GM23338 (cell line): ENCODE measurements around the gene CCN2. TPM values are rescaled to one million over a fixed set of nuclear protein-coding genes. Genes with fewer than 3 reads are reported as not detected.

Experiments used
- ATAC-seq: fragments of 200-7000 bp; cut with Tn5 transposase; 3 replicates; pipeline ENCODE4 v1.9.1; 2020
- DNase-seq: peaks from one replicate; pipeline ENCODE4 v3.0.0-alpha.2; 2015; ENCODE audit warnings: low spot score
- H2AFZ ChIP-seq: fragments of 200-600 bp; sonication (generic); 2 replicates; pipeline ENCODE4 v1.8.0; 2016; ENCODE audit warnings: antibody characterized with exemption, mild to moderate bottlenecking, moderate library complexity
- H3F3A ChIP-seq: fragments of 200-600 bp; sonication (generic); replicated peaks from 2 replicates; pipeline ENCODE4 v1.8.0; 2017; ENCODE audit warnings: antibody characterized with exemption, mixed run types, low read depth
- H3K27ac ChIP-seq: fragments of 200-600 bp; sonication (generic); 2 replicates; pipeline ENCODE4 v1.6.1; 2016; ENCODE audit warnings: low read depth
- H3K27me3 ChIP-seq: fragments of 200-600 bp; sonication (generic); 2 replicates; pipeline ENCODE4 v1.8.0; 2016; ENCODE audit warnings: mild to moderate bottlenecking, mixed run types, moderate library complexity; ENCODE audit not compliant: insufficient read depth
- H3K36me3 ChIP-seq: fragments of 200-600 bp; sonication (generic); 2 replicates; pipeline ENCODE4 v1.8.0; 2016; ENCODE audit warnings: mild to moderate bottlenecking; ENCODE audit not compliant: insufficient read depth
- H3K4me1 ChIP-seq: fragments of 200-600 bp; sonication (generic); 2 replicates; pipeline ENCODE4 v1.8.0; 2016; ENCODE audit warnings: mild to moderate bottlenecking, moderate library complexity; ENCODE audit not compliant: insufficient read depth
- H3K4me2 ChIP-seq: fragments of 200-600 bp; sonication (generic); 2 replicates; pipeline ENCODE4 v1.7.1; 2017; ENCODE audit warnings: mixed run types
- H3K4me3 ChIP-seq: fragments of 200-600 bp; sonication (generic); 2 replicates; pipeline ENCODE4 v1.6.1; 2016; ENCODE audit warnings: mixed run types
- H3K79me2 ChIP-seq: fragments of 200-600 bp; sonication (generic); replicated peaks from 2 replicates; pipeline ENCODE4 v1.8.0; 2017; ENCODE audit warnings: mild to moderate bottlenecking; ENCODE audit not compliant: insufficient read depth
- H3K9me2 ChIP-seq: fragments of 200-600 bp; sonication (generic); 2 replicates; pipeline ENCODE4 v1.8.0; 2017; ENCODE audit not compliant: insufficient read depth
- H4K20me1 ChIP-seq: fragments of 200-600 bp; sonication (generic); replicated peaks from 2 replicates; pipeline ENCODE4 v1.8.0; 2017; ENCODE audit warnings: mild to moderate bottlenecking; ENCODE audit not compliant: insufficient read depth
- H3K27ac Mint-ChIP-seq: 2 replicates; pipeline ENCODE4 v1.8.0; 2020; ENCODE audit warnings: inconsistent platforms, mild to moderate bottlenecking, moderate library complexity, mixed read lengths
- H3K27me3 Mint-ChIP-seq: 3 replicates; pipeline ENCODE4 v1.8.0; 2022; ENCODE audit warnings: low read depth, mild to moderate bottlenecking, moderate library complexity, mixed read lengths, inconsistent platforms; ENCODE audit not compliant: insufficient read depth, poor library complexity
- H3K36me3 Mint-ChIP-seq: 3 replicates; pipeline ENCODE4 v1.8.0; 2021; ENCODE audit warnings: low read depth, mild to moderate bottlenecking, inconsistent platforms, moderate library complexity, mixed read lengths
- H3K4me1 Mint-ChIP-seq: 3 replicates; pipeline ENCODE4 v1.8.0; 2020; ENCODE audit warnings: mild to moderate bottlenecking, inconsistent platforms, mixed read lengths
- H3K4me3 Mint-ChIP-seq: 3 replicates; pipeline ENCODE4 v1.8.0; 2021; ENCODE audit warnings: moderate library complexity, mild to moderate bottlenecking, inconsistent platforms, mixed read lengths
- H3K9me3 Mint-ChIP-seq: 3 replicates; pipeline ENCODE4 v1.8.0; 2020; ENCODE audit warnings: moderate library complexity, mild to moderate bottlenecking, inconsistent platforms, mixed read lengths
- CREB1 ChIP-seq: fragments of 250-450 bp; sonication (Bioruptor Pico); IDR thresholded peaks from 2 replicates; pipeline ENCODE4 v1.5.0; 2020; ENCODE audit warnings: low read depth, mild to moderate bottlenecking, moderate library complexity
- EZH2 ChIP-seq: fragments of 200-600 bp; sonication (generic); IDR thresholded peaks from one replicate; pipeline ENCODE4 v1.8.0; 2017; ENCODE audit warnings: antibody characterized with exemption, mild to moderate bottlenecking, low read depth; ENCODE audit not compliant: unreplicated experiment
- EZH2phosphoT487 ChIP-seq: fragments of 200-600 bp; sonication (generic); IDR thresholded peaks from one replicate; pipeline ENCODE4 v1.8.1; 2018; ENCODE audit warnings: antibody characterized with exemption; ENCODE audit not compliant: unreplicated experiment
- JUNB ChIP-seq: IDR thresholded peaks from one replicate; pipeline ENCODE4 v1.6.1; 2016; ENCODE audit warnings: antibody characterized with exemption; ENCODE audit not compliant: unreplicated experiment
- NANOG ChIP-seq: IDR thresholded peaks from 2 replicates; pipeline ENCODE4 v1.6.1; 2016; ENCODE audit warnings: antibody characterized with exemption, borderline replicate concordance
- POLR2AphosphoS5 ChIP-seq: IDR thresholded peaks from 2 replicates; pipeline ENCODE4 v1.6.1; 2016; ENCODE audit warnings: antibody characterized with exemption, low read depth
- STAT1 ChIP-seq: IDR thresholded peaks from one replicate; pipeline ENCODE4 v1.6.1; 2016; ENCODE audit warnings: antibody characterized with exemption; ENCODE audit not compliant: unreplicated experiment
- ZNF114 ChIP-seq: fragments of 250-450 bp; sonication (Bioruptor Pico); IDR thresholded peaks from 2 replicates; pipeline ENCODE4 v1.5.0; 2020; ENCODE audit warnings: mild to moderate bottlenecking, moderate library complexity
- ZNF331 ChIP-seq: fragments of 250-450 bp; sonication (Bioruptor Pico); IDR thresholded peaks from 2 replicates; pipeline ENCODE4 v1.5.0; 2020; ENCODE audit warnings: low read depth, mild to moderate bottlenecking, moderate library complexity
- polyA plus RNA-seq: library from polyadenylated mRNA; unstranded; fragments of >200 nt; fragmentation: Nextera tagmentation; extraction: Ambion mirVana; gene quantifications from 2 replicates; pipeline ENCODE4 v1.2.1, GENCODE V29; 2016
- total RNA-seq: library from RNA; depleted of rRNA; stranded (reverse); fragments of >200 nt; shearing (Covaris generic); gene quantifications from 2 replicates; pipeline ENCODE4 v1.2.3, GENCODE V29; 2014
- TF ChIP-seq, protein P1 (sequence below): IDR thresholded peaks from 2 replicates; pipeline ENCODE4 v1.6.1; 2016; ENCODE audit warnings: antibody characterized with exemption
- TF ChIP-seq, protein P2 (sequence below): IDR thresholded peaks from one replicate; pipeline ENCODE4 v1.6.1; 2018; ENCODE audit warnings: antibody characterized with exemption; ENCODE audit not compliant: unreplicated experiment
- TF ChIP-seq, protein P3 (sequence below), 2 experiments: fragments of 200-600 bp in 1 of 2; sonication (generic) in 1 of 2; conservative IDR thresholded peaks; 2 replicates each; pipeline versions ENCODE4 v1.5.1 to v1.6.1; 2016 to 2017; ENCODE audit warnings: antibody characterized with exemption in 2 of 2, low read depth in 2 of 2, mild to moderate bottlenecking in 2 of 2, moderate library complexity in 1 of 2
- TF ChIP-seq, protein P4 (sequence below): fragments of 250-450 bp; sonication (Bioruptor Pico); IDR thresholded peaks from 2 replicates; pipeline ENCODE4 v1.5.0; 2020; ENCODE audit warnings: mild to moderate bottlenecking, moderate library complexity

Gene CCN2
- total and polyA plus RNA-seq, 2 experiments from 2014 or later, result 128 to 159 TPM

DNA sequence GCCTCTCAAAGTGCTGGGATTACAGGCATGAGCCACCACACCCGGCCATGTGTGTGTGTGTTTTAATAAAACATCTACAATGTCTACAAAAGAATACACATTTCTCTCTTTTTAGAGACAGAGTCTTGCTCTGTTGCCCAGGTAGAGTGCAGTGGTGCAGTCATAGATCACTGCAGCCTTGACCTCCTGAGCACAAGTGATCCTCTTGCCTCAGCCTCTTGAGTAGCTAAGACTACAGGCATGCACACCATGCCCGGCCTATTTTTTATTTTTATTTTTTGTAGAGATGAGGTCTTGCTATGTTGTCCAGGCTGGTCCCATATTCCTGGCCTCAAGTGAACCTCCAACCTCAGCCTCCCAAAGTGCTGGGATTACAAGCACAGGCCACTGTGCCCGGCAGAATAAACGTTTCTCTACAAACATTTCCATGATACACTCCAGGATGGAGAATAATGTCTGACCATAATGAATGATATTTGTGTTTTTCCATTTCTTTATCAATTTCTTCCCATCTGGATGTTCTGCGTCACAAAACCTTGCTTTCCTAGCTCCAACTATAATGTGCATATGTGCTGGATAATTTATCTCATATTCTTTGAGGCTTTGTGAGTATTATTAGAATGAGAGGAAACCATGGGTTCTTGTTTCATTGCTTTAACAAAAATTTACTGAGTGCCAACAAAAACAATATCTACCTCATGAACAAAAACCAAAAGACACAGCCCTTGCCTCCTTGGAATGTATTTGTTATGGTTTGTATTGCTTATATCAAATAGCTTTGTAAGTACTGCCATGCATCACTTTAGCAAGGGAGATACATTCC, 28.6 kb upstream of the CCN2 start:
- H3K27me3 ChIP-seq, result no peaks in the 10 kb centered on the region
- no peak for DNase-seq
- H4K20me1 ChIP-seq, result no peaks in the 10 kb centered on the region
- TF ChIP-seq EZH2phosphoT487 (no peak), CREB1 (CRISPR knock-in tag) (no peak), ZNF114 (CRISPR knock-in tag) (no peak), ZNF331 (CRISPR knock-in tag) (no peak), JUNB (no peak), POLR2AphosphoS5 (no peak), NANOG (no peak), STAT1 (no peak), EZH2 (no peak)
- TF ChIP-seq, protein P1, sequence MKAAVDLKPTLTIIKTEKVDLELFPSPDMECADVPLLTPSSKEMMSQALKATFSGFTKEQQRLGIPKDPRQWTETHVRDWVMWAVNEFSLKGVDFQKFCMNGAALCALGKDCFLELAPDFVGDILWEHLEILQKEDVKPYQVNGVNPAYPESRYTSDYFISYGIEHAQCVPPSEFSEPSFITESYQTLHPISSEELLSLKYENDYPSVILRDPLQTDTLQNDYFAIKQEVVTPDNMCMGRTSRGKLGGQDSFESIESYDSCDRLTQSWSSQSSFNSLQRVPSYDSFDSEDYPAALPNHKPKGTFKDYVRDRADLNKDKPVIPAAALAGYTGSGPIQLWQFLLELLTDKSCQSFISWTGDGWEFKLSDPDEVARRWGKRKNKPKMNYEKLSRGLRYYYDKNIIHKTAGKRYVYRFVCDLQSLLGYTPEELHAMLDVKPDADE, result no peak
- TF ChIP-seq, protein P2, sequence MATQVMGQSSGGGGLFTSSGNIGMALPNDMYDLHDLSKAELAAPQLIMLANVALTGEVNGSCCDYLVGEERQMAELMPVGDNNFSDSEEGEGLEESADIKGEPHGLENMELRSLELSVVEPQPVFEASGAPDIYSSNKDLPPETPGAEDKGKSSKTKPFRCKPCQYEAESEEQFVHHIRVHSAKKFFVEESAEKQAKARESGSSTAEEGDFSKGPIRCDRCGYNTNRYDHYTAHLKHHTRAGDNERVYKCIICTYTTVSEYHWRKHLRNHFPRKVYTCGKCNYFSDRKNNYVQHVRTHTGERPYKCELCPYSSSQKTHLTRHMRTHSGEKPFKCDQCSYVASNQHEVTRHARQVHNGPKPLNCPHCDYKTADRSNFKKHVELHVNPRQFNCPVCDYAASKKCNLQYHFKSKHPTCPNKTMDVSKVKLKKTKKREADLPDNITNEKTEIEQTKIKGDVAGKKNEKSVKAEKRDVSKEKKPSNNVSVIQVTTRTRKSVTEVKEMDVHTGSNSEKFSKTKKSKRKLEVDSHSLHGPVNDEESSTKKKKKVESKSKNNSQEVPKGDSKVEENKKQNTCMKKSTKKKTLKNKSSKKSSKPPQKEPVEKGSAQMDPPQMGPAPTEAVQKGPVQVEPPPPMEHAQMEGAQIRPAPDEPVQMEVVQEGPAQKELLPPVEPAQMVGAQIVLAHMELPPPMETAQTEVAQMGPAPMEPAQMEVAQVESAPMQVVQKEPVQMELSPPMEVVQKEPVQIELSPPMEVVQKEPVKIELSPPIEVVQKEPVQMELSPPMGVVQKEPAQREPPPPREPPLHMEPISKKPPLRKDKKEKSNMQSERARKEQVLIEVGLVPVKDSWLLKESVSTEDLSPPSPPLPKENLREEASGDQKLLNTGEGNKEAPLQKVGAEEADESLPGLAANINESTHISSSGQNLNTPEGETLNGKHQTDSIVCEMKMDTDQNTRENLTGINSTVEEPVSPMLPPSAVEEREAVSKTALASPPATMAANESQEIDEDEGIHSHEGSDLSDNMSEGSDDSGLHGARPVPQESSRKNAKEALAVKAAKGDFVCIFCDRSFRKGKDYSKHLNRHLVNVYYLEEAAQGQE, result no peak
- TF ChIP-seq, protein P3, sequence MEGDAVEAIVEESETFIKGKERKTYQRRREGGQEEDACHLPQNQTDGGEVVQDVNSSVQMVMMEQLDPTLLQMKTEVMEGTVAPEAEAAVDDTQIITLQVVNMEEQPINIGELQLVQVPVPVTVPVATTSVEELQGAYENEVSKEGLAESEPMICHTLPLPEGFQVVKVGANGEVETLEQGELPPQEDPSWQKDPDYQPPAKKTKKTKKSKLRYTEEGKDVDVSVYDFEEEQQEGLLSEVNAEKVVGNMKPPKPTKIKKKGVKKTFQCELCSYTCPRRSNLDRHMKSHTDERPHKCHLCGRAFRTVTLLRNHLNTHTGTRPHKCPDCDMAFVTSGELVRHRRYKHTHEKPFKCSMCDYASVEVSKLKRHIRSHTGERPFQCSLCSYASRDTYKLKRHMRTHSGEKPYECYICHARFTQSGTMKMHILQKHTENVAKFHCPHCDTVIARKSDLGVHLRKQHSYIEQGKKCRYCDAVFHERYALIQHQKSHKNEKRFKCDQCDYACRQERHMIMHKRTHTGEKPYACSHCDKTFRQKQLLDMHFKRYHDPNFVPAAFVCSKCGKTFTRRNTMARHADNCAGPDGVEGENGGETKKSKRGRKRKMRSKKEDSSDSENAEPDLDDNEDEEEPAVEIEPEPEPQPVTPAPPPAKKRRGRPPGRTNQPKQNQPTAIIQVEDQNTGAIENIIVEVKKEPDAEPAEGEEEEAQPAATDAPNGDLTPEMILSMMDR (conservative IDR thresholded peaks at IDR 0.05; ENCODE audit: low read depth in 2 of 2), result no peak
- TF ChIP-seq, protein P4, sequence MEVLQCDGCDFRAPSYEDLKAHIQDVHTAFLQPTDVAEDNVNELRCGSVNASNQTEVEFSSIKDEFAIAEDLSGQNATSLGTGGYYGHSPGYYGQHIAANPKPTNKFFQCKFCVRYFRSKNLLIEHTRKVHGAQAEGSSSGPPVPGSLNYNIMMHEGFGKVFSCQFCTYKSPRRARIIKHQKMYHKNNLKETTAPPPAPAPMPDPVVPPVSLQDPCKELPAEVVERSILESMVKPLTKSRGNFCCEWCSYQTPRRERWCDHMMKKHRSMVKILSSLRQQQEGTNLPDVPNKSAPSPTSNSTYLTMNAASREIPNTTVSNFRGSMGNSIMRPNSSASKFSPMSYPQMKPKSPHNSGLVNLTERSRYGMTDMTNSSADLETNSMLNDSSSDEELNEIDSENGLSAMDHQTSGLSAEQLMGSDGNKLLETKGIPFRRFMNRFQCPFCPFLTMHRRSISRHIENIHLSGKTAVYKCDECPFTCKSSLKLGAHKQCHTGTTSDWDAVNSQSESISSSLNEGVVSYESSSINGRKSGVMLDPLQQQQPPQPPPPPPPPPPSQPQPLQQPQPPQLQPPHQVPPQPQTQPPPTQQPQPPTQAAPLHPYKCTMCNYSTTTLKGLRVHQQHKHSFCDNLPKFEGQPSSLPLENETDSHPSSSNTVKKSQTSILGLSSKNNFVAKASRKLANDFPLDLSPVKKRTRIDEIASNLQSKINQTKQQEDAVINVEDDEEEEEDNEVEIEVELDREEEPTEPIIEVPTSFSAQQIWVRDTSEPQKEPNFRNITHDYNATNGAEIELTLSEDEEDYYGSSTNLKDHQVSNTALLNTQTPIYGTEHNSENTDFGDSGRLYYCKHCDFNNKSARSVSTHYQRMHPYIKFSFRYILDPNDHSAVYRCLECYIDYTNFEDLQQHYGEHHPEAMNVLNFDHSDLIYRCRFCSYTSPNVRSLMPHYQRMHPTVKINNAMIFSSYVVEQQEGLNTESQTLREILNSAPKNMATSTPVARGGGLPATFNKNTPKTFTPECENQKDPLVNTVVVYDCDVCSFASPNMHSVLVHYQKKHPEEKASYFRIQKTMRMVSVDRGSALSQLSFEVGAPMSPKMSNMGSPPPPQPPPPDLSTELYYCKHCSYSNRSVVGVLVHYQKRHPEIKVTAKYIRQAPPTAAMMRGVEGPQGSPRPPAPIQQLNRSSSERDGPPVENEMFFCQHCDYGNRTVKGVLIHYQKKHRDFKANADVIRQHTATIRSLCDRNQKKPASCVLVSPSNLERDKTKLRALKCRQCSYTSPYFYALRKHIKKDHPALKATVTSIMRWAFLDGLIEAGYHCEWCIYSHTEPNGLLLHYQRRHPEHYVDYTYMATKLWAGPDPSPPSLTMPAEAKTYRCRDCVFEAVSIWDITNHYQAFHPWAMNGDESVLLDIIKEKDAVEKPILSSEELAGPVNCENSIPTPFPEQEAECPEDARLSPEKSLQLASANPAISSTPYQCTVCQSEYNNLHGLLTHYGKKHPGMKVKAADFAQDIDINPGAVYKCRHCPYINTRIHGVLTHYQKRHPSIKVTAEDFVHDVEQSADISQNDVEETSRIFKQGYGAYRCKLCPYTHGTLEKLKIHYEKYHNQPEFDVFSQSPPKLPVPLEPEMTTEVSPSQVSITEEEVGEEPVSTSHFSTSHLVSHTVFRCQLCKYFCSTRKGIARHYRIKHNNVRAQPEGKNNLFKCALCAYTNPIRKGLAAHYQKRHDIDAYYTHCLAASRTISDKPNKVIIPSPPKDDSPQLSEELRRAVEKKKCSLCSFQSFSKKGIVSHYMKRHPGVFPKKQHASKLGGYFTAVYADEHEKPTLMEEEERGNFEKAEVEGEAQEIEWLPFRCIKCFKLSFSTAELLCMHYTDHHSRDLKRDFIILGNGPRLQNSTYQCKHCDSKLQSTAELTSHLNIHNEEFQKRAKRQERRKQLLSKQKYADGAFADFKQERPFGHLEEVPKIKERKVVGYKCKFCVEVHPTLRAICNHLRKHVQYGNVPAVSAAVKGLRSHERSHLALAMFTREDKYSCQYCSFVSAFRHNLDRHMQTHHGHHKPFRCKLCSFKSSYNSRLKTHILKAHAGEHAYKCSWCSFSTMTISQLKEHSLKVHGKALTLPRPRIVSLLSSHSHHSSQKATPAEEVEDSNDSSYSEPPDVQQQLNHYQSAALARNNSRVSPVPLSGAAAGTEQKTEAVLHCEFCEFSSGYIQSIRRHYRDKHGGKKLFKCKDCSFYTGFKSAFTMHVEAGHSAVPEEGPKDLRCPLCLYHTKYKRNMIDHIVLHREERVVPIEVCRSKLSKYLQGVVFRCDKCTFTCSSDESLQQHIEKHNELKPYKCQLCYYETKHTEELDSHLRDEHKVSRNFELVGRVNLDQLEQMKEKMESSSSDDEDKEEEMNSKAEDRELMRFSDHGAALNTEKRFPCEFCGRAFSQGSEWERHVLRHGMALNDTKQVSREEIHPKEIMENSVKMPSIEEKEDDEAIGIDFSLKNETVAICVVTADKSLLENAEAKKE (CRISPR knock-in tag), result no peak
- no peak overlapping the region for H3K4me2 ChIP-seq
- Mint-ChIP-seq H3K4me3 (no peak overlapping the region), H3K27me3 (peaks cover 2% of the 10 kb centered on the region), H3K27ac (no peak overlapping the region), H3K9me3 (no peaks in the 10 kb centered on the region), H3K4me1 (no peaks in the 10 kb centered on the region), H3K36me3 (no peaks in the 10 kb centered on the region)
- H3K27ac ChIP-seq, result no peak overlapping the region
- no peak for ATAC-seq
- no peaks in the 10 kb centered on the region for H3F3A ChIP-seq
- H3K4me3 ChIP-seq, result no peak overlapping the region
- H3K79me2 ChIP-seq, result no peaks in the 10 kb centered on the region
- no peak overlapping the region for H2AFZ ChIP-seq
- H3K4me1 ChIP-seq, result no peaks in the 10 kb centered on the region
- no peaks in the 10 kb centered on the region for H3K9me2 ChIP-seq
- H3K36me3 ChIP-seq, result no peaks in the 10 kb centered on the region
